SU-DHL-6 (cell line): ENCODE results near the gene PSME4.

Experiments
- CTCF ChIP-seq: fragments of 200-600 bp; sonication (generic); IDR thresholded peaks from one replicate; pipeline ENCODE4 v1.5.1; 2017; ENCODE audit warnings: antibody characterized with exemption, mild to moderate bottlenecking, low read length, moderate library complexity; ENCODE audit not compliant: insufficient read depth, poor library complexity, severe bottlenecking
- EZH2phosphoT487 ChIP-seq: fragments of 200-600 bp; sonication (generic), shearing (Covaris generic); conservative IDR thresholded peaks from 2 replicates; pipeline ENCODE4 v1.6.1; 2018; ENCODE audit warnings: mild to moderate bottlenecking, antibody characterized with exemption, low read length, moderate library complexity, mixed read lengths

DNA sequence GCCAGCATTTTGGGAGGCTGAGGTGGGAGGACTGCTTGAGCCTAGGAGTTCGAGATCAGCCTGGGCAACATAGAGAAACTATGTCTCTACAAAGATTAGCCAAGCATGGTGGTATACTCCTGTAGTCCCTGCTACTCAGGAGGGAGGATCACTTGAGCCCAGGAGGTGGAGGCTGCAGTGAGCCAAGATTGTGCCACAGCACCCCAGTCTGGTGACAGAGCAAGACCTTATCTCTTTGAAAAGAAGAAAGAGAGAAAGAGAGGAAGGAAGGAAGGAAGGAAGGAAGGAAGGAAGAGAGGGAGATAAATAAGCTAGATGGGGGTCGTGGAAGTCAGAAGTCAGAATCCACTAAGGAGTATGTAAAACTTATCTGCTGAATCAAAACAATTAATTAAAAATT, 127.2 kb downstream of the PSME4 start:
- TF ChIP-seq CTCF (no peak), EZH2phosphoT487 (no peak)
